HG02840 (cell line): ENCODE measurements around the gene EEF1AKMT4.
A peak's percentile ranks its signal among the peaks of the same experiment; 100 is the strongest.

Source experiments
- ATAC-seq: cut with Tn5 transposase; IDR thresholded peaks from one replicate; pipeline ENCODE4 v1.9.1; 2021; ENCODE audit warnings: mild to moderate bottlenecking, moderate library complexity, moderate number of reproducible peaks; ENCODE audit not compliant: unreplicated experiment, low FRiP score

The EEF1AKMT4 gene

DNA sequence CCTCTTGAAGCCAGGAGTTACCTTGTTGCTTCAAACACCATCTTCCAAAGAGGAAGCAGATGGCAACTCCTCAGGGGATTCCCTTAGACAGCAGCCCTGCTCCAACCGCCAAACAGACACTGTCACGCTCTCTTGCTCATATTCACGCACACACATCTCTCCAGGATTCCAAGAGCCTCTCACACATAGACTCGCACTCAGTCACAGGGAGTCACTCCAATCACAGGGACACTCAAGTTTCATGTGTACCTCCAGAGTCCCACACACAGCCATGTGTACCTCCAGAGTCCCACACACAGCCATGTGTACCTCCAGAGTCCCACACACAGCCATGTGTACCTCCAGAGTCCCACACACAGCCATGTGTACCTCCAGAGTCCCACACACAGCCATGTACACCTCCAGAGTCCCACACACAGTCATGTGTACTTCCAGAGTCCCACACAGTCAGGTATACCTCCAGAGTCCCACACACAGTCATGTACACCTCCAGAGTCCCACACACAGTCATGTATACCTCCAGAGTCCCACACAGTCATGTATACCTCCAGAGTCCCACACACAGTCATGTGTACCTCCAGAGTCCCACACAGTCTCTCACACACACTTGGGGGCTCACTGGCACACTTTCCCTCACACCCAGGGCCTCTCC, 14.0 kb upstream of the EEF1AKMT4 start:
- no peak for ATAC-seq

DNA sequence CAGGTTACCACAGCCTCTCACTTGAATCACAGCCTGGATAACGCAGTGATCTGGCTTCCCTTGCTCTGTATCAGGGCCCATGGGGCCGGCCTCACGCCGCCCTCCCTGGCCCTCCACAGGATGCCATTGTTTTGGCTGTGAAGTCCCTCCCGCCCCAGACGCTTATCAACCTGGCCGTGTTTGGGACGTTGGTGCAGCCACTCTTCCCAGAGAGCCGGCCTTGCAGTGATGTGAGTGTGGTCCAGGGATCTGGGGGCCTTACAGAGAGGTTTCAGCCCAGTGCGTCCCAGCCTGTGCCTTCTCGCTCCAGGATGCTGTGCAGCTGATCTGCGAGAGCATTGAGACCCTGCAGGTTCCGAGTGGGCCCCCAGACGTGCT, 13.4 kb upstream of the EEF1AKMT4 start:
- no peak for ATAC-seq

DNA sequence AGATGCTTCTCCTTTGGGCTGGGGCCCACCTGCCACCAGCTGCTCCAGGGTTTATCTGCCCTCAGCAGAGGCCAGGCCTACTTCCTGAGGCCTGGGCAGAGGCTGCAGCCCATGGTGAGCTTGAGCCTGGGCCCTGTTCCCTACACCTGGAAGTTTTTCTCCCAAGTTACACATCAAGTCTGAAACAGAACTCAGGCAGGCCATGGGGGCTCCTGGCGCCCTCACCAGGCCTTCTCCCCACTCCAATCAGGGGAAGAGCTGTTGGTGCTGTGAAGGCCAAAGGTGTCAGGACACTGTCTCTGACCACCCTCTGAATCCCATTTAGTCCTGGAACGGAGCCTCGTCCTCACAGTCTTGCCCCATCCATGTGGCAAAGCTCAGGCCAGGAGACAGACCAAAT, 12.8 kb upstream of the EEF1AKMT4 start:
- ATAC-seq, result no peak

DNA sequence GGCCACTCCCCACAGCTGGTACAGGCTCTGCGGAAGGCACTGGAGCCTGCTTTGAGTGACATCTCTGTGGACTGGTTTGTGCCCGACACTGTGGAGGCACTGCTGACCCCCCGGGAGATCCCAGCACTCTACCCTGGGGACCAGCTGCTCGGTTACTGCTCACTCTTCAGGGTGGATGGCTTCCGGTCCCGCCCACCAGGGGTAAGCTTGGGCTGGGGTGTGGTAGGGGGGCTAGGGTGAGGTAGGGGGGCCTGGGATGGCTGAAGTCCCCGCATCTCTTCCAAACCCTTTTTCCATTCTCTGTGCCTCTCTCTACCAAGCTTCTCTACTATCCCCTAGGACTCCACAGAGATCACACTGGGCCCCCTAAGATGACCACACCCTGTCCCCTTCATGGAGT, 12.3 kb upstream of the EEF1AKMT4 start:
- ATAC-seq, result no peak

DNA sequence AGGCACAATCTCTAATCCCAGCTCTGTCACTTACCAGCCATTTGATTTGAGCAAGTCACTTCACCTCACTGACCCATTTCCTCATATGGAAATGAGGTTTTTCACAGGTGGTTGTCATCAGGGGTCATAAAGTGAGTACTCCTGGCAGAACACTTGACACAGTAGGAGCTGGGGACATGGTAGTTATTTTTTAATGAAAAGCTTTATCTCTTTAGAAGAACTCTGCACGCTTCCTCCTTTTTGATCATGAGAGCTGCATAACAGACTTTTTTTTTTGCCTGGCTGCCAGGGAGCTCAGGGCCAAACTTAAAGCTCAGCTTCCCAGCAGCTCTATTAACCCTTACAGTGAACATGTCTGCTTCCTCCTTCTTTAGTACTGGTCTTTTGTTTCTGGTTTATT, 11.7 kb upstream of the EEF1AKMT4 start:
- ATAC-seq, result no peak

DNA sequence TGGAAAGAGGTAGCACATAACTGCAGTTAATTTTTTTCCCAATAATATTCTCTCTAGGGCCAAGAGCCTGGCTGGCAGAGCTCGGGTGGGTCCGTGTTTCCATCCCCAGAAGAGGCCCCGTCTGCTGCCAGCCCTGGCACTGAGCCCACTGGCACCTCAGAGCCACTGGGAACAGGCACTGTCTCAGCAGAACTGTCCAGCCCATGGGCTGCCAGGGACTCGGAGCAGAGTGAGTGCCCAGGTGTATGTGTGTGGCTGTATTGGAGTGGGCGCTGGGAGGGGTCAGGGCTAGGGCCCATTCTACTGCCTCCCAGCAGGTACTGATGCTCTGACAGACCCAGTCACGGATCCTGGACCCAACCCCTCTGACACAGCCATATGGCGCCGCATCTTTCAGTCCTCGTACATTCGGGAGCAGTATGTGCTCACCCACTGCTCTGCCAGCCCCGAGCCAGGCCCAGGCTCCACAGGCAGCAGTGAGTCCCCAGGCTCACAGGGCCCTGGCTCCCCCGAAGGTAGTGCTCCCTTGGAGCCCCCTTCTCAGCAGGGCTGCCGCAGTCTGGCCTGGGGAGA, 11.1 kb upstream of the EEF1AKMT4 start:
- ATAC-seq, result no peak

DNA sequence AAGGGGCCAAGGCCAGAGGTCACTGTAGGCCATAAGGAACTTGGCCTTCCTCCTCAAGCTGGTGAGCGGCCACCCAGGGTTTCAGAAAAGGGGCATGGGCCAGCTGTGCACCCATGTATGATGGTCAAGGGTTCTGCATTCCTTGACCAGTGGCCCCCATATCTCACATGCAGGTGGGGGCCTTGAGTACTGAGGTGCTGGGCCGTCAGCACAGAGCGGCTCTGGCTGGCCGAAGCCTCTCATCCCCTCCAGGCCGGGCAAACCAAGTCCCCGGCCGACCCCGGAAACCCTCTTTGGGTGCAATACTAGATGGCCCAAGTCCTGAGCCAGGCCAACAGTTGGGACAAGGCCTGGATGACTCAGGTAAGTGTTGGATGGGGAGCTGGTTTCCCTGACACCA, 10.3 kb upstream of the EEF1AKMT4 start:
- ATAC-seq, result no peak

DNA sequence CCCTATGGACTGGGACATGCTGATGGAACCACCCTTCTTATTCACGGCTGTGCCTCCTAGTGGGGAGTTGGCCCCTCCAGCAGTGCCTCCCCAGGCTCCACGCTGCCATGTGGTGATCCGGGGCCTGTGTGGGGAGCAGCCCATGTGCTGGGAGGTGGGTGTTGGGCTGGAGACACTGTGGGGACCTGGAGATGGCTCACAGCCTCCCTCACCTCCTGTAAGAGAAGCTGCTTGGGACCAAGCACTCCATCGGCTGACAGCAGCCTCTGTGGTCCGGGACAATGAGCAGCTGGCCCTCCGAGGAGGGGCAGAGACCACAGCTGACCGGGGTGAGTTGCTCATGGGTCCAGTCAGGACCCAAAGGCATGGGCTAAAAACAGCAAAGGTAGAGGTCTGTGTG, 9.8 kb upstream of the EEF1AKMT4 start:
- ATAC-seq, result no peak

DNA sequence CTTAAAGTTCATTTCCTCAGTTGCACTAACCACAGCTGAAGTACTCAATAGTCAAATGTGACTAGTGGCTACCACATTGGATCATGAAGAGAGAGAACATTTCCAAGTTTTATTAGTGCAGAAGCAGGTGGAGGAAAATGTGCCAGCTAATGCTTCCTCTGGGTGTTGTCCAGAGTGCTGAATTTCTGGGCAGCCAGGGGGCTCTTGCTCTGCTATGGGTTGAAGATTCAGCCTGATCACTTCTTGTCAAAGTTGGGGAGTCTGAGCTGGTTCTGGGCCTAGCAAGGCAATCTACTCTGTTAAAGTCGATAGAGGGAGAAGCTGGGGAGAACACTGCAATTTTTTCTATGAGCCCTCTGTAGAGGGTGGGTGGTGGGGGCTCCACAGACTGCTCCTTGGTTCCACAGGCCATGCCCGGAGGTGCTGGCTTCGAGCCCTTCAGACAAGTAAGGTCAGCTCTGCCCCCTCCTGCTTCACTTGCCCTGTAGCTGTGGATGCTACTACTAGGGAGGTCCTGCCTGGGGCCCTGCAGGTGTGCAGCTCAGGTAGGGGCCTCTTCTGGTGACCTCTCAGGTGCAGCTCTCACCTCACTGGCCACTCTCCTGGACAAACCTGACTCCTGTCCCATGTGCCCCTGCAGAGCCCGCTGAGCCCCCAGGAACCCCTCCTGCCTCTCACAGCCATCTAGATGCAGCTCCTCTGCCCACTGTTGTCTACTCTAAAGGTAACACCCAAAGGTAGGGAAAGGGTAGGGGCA, 8.9 kb upstream of the EEF1AKMT4 start:
- ATAC-seq, result no peak

DNA sequence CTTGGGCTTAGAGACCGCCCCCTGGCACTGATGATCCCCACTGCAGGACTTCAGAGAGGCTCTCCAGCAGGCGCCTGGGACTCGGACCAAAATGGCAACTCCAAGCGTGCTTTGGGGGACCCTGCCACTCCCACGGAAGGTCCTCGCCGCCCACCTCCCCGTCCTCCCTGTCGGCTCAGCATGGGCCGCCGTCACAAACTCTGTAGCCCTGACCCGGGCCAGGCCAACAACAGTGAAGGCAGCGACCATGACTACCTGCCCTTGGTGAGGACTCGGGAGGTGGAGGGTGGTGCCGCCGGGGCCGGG, 8.4 kb upstream of the EEF1AKMT4 start:
- ATAC-seq, result no peak

DNA sequence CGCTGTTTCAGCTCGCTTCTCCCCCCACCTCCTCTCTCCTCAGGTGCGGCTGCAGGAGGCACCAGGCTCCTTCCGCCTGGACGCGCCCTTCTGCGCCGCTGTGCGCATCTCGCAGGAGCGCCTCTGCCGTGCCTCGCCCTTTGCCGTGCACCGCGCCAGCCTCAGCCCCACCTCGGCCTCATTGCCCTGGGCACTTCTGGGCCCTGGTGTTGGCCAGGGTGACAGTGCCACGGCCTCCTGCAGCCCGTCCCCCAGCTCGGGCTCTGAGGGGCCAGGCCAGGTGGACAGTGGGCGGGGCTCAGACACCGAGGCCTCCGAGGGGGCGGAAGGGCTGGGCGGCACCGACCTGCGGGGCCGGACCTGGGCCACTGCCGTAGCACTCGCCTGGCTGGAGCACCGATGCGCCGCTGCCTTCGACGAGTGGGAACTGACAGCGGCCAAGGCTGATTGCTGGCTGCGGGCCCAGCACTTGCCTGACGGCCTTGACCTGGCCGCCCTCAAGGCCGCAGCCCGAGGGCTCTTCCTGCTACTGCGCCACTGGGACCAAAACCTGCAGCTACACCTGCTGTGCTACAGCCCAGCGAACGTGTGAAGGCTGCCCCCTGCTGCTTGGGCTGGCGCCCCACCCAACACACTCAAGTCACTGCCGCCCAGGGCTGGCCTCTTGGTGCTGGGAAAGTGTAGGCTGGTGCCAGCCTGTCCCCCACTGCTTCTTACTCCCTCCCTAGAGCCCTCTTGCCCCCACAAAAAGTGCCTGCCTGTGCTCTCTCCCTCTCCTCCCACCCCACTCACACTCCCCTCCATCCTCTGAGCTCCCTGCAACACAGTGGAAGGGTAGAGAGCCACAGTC, 7.8 kb upstream of the EEF1AKMT4 start:
- ATAC-seq, result no peak

DNA sequence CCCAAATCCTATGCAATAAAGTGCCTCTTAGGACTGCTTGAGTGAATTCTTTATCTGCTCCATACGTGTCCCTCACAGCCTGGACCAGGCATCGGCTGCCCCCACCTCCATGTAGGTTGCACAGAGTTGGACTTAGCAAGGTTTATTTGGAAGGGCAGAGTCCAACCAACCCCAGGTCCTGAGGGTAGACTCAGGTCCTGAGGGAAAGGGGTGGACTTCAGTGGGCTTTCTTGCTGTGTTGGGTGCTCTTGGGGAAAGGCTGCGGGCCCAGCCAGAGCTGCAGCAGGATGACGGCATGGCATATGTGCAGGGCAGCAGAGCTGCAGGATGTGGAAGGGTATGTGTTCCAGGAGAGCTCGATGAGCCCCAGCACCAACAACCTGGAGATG, 7.2 kb upstream of the EEF1AKMT4 start:
- ATAC-seq, result no peak

DNA sequence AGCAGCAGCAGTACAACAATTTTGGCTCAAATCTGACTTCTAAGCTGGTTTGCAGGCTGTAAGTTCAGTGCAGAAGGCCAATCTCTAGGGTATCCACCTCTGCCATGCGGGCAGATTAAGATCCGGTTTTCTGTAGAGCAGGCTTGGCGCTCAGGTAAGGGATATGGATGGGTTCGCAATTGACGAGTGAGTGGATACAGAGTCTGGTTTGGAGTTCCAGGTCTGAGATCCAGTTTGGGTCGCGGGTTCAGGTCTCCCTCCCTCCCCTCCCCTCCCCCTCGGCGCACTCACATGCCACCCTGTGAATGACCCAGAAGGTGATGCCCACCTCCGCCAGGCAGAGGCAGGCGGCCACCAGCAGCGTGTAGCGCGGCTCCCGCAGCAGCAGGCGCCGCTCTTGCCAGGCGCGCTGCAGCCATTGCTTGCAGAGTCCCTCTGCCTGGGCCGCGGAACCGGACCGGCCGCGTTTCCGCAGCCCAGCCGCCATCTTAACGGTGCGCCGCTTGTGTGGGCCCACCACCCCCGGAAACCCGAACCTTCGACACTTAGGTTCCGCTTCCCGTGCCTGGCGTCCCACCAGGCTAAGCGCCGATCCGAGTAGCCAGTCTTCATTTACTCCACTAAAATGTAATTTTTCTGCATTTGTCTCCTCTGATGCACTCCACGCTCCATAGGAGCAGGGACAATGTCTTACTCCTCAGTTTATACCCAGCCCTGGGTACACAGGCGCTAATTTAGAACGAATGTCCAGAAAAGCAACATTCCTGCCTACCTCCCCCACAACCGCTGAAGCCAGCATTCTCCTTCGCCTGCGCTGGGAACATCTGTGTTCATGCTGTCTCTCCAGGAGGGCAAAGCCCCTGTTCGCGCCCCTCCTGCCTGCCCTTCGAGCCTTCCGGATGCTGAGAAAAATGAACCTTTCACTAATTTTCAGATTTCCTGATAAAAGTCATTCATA, 739 bp upstream of the EEF1AKMT4 start, which contains the start of gene ALG3:
Gene ALG3 (minus strand): TSS at position 509 of the 958 bp plus-strand sequence. CDS start 22 bp downstream, at position 487.
- peak; percentile 61 for ATAC-seq

DNA sequence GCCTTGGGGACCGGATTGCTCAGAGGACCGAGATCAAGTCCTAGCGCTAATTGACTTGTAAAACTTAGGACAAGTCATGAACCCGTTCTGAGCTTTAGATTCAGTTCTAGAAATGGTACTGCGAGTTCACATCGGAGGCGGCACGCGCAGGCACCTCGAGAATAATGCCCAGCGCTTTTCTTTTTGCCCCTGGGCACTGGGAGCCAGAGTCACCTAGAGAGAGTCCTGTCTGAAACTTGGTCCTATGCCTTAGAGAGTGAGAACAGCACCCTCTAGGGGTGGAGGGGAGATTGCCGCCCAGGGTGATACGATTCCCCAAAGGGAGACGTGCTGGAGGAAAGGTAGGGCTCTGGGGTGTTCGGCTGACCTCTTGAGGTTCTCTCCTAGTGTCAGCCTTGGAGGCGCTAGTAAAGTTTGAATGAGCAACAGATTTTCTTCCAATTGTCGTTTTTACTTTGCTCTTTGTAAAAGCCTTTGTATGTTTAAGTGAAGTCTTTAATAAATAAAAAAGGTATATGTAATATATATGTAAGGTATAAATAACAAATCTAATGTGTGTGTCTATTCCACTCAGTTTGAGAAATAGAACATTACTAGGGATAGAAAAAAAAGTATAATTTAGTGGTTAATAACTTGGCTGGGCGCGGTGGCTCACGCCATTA, 826 bp downstream of the EEF1AKMT4 start:
- peak; percentile 60 for ATAC-seq

DNA sequence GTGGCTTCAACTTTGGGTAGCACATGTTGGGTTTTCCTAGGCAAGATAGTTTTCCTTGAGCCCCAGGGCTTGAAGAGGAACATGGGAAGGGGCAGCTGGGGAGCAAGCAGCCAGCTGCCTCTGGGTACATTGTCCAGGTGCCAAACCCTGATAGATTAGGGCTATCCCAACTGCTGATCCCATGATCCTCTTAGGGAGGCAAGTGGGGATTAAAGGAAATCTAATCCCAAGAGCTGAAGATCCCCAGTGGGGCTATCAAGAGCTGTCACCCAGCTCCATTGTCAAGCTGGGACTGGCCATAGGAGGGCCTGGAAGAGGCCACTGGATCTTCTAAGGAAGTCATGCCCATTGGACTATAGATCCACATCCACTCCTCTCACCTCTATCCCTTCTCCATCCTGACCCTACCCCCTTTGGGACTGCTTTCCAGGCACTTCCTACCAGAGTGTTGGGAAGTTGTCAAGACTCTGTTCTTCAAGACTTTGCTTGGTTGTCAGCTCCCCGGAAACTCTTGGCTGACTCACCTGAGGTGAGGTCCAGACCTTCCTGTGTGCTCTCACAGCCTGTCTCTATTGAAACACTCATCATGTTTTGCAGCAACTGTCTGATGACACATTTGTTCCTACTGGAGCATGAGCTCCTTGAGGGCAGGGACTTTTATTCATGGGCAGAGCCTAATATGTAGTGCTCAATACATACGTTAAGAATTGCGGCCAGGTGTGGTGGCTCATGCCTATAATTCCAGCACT, 6.0 kb downstream of the EEF1AKMT4 start:
- ATAC-seq, result no peak

DNA sequence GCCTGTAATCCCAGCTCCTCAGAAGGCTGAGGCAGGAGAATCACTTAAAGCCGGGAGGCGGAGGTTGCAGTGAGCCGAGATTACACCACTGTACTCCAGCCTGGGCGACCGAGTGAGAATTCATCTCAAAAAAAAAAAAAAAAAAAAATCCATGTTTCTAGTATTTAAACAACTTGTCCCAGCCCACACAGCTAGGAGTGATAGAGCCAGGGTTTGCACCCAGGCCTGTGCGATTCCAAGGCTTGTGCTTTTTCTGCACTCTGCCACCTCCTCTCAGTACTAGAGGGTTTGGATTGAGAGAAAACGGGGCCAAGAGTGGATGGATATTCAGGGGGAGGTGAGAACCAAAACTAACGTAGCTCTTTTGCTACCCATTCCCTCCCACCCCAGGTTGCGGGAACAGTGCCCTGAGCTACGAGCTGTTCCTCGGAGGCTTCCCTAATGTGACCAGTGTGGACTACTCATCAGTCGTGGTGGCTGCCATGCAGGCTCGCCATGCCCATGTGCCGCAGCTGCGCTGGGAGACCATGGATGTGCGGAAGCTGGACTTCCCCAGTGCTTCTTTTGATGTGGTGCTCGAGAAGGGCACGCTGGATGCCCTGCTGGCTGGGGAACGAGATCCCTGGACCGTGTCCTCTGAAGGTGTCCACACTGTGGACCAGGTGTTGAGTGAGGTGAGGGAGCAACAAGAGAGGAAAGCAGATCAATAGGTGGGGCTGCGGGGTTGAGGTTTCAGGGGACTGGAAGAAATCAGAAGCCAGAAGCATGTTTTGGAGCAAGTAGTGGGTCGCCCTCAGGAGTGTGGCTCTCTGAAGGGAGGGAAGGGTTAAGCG, 7.8 kb downstream of the EEF1AKMT4 start:
- ATAC-seq, result no peak

DNA sequence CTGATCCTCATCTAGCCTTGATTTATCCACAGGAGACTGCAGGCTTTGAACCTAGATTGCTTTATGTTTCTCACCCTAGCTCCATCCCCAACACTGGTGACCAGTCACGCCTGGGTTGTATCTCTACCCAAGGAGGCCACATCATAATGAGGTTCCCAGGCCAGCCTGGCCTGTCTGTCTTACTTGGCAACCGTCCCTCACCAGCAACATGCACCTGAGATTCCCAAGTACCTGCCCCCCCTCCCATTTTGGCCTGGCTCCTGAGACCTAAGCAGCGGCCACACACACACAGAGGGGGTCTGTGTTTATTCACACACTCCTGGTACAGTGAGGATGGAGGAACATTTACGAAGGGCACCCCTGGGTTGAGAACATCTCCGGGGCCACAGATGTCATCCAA, 9.5 kb downstream of the EEF1AKMT4 start:
- ATAC-seq, result no peak

DNA sequence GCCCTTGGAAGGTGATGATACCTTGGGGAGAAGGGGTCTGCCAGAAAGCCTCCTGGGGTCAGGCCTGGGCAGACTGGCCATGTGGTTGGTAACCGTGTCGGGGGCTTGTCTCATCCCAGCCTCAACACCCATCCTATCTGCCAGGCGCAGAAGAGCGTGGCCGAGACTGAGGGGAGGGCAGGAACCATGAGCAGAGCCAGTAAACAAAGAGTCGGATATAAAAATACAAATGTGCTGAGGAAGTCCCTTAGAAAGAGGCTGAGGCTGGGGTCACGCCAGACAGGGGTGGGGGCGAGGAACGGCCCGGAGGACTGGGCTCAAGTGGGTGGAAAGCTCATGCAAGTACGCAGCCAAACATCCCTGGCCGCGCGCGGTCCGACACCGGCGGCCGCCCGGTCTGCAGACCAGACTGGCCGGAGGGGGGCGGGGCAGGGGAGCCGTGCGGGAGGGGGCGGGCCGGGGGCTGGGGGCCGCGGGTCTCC, 10.0 kb downstream of the EEF1AKMT4 start:
- ATAC-seq, result no peak
